ENCODE measurements around the gene ANKRD63.
A peak's percentile ranks its signal among the peaks of the same experiment; 100 is the strongest.

The ANKRD63 gene, protein sequence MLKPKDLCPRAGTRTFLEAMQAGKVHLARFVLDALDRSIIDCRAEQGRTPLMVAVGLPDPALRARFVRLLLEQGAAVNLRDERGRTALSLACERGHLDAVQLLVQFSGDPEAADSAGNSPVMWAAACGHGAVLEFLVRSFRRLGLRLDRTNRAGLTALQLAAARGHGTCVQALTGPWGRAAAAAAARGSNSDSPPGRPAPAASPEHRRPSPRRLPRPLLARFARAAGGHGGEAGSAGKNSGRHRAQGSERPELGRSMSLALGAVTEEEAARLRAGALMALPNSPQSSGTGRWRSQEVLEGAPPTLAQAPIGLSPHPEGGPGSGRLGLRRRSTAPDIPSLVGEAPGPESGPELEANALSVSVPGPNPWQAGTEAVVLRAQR

DNA sequence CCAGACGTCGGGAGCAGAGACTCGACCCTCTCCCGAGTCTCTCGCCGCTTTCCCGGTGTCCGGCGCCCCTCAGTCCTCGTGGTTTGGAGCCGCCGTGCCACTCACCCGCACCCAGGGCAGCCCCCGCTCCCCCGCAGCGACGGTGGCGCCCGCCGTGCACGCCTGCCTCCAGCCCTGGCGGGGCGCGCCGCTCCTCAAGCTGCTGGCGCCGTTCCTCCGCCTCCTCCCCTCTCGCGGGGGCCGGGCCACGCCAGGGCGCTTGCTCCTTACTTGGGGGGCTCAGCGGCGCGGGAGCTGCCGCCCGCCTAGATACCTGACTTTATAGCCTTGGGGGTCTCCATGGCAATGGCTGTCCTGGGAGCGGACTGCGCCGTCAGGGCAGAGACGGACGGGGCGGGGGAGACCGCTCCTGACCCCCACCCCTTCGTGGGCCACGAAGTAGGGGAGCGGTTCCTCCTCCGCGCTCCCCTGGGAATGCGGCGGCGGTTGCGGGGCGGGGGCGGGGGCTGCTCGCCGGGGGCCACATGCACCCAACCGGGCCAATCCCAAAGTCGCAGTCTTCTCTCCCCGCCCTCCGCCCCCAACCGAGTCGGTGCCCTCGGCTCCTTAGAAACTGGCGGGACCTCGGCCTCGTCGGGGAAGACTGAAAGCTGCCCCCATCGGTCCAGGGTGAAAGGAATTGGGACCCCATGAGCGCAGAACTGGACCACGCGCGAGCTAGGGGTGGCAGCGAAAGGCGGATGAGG is at the start of gene ANKRD63:
Gene ANKRD63 (minus strand): TSS at position 196 of the 746 bp plus-strand sequence. CDS start 478 bp downstream, outside the sequence.
- no peak for DNase-seq

DNA sequence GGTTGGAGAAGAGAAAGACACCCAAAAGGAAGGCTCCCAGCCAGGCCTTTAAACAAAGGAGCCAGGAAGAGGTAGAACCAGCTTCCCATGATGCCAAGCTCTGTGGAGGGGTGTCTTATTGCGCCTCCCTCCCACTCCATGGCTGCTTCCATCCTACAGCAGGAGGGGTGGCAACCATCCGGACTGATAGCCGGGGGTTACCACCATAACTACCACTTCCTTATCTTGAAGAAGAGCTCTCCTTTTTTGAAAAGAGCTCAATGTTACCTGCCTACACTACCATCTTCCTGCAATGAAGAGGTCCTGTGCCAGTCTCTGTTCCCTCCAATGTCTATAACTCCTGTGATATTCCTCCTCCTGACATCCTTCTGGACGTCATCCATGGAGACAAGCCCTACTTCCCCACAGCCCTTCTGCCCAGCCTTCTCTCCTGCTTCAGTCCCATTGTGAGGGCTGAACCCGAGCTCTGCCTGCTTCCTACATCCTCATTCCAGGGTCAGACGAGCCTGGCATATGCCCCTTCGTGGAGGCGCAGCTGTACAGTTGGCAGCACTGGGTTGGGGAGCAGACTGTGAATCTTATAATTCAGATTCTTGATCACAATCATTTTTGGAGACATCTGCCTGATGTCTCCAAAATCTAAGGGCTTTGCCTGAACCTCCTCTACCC is 49.4 kb upstream of the ANKRD63 start:
- DNase-seq = no peak

DNA sequence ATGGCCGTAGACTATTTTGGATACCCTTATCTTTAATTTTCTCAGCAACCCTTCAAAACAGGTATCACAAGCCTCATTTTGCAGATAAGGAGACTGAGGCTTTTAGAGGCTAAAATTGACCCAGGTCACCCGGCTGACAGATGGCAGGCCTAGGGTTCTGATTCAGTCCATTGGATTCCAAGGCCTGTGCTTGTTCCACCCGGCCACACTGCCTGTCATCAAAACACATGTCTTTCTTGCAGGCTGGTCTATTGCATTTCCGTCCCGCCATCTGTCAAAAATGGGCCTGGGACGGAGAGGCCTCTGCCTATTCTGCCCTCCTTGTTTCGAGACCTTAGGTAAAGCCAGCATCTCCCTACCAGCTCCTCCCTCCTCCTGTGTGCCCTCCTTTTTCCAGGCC is 48.8 kb upstream of the ANKRD63 start:
- no peak for DNase-seq

DNA sequence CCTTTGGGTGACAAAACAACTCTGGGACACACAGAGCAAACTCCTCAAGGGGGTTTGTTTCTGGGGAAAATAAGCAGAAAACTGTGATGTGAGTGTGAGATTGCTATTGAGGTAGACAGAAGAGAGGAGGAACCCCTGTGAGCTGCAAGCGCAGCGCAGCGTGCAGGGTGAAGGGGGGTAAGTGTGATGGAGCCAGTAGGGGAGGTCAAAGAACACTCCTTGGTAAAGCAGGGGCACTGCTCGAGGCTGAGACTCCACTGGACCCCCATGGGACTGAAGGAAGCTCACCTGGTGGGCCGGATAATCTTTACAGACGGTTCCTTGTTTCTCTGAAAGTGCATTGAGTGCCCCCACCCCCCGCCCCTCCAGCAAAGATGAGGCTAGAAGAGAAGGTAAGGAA is 48.2 kb upstream of the ANKRD63 start:
- DNase-seq = no peak

DNA sequence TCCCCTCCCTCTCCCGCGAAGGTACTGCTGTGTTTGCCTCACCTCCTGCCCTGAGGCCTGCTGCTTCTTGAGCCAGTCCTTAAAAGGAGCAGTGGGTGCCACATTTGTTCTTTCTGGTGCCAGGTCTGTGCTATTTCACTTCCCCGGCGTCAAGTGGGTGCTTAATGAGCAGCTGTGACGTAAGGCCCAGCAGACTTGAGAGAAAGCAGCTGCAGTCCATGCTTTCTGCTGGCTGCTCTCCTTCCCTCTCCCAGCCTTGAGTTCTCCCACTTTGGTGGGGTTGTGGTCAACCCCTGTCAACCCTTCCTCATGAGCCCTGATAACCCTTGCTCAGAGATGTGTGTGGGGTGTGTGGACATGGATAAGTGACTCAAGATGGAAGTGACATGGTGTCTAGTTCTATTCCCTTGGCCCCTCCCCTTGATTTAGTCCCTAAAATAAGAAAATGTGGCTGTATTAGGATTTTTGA is 47.5 kb upstream of the ANKRD63 start:
- no peak for DNase-seq

DNA sequence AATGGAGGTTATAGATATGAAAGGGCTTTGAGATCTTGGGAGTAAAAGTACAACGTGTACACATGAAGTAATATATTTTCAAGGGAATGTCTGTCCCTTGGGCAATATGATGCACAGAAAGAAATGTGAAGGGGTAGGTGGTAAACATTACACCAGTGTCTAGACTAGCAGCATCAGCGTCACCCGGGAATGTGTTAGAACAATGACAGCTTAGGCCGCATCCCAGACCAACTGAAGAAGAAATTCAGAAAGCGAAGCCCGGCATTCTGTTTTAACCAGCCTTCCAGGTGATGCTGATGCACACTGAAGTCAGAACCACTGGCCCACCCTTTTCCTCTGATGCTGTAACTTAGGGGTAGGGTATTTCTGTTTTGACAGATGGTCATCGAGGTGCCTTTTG is 46.9 kb upstream of the ANKRD63 start:
- no peak for DNase-seq

DNA sequence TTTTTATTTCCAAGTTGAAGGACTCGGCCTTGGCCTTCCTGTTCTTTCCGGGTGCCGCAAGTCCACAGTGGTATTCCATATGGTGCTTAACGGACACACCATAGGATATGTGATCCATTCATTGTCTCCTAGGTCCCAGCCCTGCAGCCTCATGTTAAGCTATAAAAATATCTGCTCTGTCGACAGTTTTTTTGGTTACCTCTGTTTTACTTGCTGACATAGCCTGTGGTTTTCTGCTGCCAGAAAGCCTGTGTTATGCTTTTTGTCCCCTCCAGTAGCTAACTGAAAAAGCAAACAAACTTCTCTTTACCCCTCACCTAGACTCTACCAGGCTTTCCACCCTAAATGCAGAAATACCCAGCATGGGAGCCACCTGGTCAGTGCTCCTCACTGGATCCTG is 45.9 kb upstream of the ANKRD63 start:
- no peak for DNase-seq

DNA sequence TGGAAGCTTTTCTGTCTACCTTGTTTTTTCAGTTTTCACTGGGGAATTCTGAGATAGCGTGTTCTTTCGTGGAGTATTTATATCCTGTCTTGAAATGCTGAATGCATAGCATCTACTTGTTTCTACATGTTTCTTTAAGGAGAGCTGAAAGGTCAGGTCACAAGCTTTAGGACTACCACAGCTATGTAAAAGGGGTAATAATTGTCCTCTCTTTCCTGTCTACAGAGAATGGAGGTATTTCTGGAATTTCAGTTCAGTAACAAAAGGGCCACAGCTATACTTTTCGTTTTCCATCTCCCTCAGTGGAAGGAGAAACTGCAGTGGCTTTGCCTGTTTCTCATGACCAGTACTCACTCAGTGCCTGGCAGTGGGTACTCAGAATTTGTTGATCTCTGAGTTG is 45.3 kb upstream of the ANKRD63 start:
- DNase-seq = no peak

DNA sequence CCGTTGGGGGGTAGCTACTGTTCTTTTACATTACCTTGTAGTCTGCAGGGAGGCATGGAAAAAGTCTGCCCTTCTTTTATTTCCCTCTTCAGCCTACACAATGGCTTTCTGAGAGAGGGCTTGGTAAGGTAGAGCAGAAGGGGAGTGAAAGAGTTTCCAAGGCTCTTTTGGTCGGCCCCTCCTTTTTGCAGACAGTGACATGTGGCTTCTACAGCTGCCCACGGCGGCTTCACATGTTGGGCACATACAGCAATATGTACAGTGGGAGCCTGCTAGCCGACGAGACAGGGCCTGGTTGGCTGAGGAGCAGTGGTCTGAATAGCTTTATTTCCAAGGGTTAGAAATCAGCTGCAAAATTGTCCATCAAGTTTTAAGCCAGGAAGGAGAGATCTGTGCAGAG is 44.6 kb upstream of the ANKRD63 start:
- DNase-seq = no peak

DNA sequence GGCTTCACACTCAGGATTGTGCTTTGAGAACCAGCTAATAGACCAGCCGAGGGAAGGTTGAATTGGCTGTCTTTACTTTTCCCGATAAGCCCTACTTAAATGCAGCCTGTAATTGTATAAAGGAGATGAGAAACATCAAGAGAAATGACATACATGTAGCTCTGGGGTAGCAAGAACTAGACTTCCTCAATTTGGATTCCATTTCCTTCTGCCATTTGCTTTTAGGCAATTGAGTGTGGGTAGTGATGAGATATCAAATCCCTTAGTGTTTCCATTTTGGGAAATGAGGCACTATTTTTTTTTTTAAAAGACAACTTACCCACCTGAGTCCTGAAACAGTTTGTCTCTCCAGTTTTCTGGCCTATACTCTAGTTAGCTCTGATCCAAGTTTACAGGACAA is 42.8 kb upstream of the ANKRD63 start:
- no peak for DNase-seq

DNA sequence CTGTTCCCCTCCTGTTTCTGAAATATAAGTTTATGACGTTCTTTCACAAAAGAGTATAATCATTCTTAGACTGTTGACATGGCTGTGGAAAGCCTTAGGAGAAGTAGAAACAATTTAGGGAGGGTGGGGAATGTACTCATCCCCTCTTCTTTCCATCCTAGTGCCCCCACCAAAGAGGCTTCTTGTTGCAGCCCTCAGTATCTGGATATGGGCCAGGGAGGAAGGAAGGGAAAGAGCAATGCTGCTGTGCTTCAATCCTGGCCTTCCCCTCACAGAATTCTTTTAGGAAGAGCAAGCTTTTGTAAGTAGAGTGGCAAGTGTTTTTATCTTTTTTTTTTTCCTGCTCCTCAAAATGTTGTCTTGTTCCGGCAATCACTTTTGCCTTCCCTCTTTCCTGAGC is 42.3 kb upstream of the ANKRD63 start:
- no peak for DNase-seq

DNA sequence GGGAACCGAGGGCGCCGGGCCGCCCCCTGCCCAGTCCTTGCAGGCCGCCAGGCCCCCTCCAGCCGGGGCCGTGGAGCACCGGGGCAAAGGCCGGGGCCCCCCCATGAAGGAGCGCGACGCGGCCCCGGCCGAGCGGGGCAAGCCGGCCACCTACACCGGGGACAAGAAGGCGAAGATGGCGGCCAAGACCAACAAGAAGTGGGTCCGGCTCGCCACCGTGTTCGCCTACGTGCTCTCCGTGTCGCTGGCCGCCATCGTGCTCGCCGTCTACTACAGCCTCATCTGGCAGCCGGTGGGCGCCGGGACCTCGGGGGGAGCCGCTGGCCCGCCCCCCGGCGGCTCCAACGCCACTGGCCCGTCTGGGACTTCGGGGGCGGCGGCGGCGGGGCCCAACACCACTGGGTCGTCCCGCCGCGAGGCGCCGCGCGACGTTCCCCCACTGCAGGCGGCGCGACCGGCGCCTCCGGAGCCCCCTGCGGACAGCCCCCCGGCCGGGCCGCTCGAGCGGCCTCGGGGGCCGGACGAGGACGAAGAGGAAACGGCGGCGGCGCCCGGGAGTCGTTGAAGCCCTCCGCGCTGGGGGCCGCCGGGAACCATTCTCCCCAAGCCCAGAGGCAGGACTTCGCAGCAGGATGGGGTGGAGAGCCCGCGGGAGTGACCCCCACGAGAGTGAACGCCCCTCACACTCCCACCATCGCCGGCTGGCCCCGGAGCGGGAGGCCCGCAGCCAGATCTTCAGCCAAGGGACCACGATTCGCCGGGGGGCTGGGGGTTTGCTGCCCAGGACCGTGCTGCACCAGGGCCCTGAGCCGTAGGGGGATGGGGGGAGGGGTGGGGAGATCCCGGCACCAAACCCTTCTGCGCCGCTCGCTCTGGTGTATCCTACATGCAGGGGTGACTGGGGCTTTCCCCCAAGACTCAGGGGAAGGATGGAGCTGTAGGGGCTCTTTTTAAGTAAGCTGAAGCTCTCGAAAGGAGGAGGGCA is 41.4 kb upstream of the ANKRD63 start:
- no peak for DNase-seq

DNA sequence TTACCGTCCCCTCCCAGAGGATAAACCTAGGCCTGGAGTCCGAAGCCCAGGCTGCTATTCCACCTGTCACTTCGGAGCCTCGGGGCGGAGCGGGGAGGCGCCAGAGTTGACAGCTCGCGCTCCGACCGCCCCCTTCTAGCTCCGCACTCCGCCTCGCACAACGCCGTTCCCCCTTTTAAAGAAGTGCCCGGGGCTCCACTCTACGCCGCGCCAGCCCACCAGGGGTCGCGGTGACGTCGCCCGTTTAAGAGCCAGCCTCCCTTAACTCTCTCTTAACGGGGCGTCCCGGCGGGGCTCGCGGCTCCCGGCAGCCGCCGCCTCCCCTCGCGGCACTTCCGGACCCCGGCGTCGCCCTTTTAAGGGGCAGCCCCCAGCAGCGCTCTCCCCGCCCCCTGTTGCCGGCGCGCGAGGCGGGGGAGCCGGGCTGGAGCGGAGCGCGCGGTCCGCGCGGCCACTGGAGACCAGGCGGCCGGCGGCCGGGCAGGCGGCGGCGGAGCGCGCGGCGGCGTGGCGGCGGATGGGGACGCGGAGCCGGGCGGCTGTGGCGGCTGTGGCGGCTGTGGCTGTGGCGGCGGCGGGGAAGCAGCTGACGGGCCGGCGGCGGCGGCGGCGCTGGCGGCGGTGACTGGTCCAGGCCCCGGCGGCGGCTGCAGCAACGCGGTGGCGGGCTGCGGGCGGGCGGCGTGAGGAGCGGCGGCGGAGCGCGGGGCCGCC is 40.5 kb upstream of the ANKRD63 start, which contains the start of gene INAFM2:
Gene INAFM2 (plus strand): TSS at position 454 of the 714 bp plus-strand sequence. CDS start 364 bp downstream, outside the sequence.
- peak; percentile 82 for DNase-seq

DNA sequence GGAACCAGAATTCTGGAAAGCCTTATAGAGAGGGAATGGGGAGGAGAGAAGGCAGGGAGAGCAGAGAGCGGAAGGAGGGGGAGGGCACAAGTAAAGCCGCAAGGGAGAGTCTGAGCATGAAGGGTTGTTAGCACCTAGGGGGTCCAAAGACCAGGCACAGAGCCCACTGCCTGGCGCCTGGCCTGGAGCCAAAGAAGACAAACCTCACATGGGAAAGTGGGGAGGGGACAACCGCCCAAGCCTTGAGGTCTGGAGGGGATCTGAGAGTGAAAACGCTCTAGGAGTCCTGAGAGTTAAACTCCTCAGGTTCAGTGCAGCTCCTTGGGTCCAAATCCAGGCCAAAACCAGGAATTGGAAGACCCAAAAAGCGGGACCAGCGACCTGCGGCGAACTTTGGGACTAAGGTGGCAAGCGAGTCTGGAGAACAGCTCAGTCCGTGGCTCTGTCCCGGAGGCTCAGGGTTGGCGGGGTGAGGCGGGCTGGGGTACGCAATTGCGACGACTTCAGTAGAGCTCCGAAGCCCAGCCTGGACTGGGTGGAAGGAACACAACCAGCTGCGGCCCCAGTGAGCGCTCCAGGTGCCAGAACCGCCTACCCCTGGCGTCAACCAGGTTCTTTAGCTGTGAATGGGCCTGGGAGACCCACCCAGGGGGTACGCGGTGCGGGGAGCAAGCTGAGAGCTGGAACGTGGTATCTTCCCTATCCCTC is 39.8 kb upstream of the ANKRD63 start:
- peak; percentile 56 for DNase-seq

DNA sequence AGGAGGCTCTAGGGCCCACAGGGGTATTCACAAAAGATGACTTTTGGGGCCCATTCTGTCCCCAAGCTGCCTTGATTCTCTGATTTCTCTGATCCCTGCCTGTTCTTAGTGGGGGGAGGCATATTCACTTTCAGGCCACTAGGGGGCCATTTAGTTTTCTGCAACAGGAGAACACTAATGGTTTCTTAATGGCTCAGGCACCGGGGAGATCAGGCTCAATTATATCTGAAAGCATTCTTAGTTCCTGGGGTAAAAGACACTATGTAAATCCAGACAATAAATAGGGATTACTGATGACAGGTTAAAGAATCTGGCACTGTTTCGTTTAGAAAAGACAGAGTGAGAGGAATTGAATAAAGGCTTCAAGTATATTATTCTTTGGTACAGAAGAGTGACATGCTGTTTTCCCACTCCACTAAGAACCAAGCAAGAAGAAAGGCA is 38.1 kb upstream of the ANKRD63 start:
- DNase-seq = peak; percentile 71

DNA sequence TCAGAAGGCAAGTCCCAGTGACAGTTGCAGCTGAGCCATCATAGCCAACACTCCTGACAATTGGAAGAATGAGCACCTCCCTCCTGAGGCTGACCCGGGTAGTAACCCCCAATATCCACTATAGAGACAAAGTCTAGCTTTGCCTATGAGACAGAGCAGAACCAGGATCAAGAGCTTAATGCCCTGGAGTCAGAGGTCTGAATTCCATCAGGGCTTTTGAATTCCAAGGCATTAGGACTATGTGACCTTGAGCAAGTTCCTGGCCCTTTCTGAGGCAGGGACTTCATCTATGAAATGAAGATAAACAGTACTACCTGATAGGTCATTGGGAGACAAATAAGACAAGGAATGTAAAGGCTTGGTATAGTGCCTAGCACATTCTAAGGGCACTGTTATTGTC is 37.5 kb upstream of the ANKRD63 start:
- no peak for DNase-seq

DNA sequence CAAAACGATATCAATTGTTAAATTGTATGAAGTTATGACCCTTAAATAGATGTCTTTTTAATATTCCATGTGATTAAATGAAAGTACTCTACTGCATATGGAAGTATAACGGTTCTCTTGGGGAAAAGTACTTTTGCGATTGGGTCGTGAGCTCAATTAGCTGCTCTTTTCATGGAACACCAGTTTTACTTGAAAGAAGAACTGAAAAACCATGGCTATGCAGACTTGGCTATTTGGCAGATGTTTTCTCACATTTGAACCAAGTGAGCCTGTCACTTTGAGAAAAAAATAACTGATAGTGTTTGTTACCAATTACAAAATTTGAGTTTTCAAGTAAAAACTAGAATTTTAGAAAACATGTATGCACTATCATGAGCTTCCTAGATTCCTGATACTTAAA is 34.7 kb upstream of the ANKRD63 start:
- no peak for DNase-seq

DNA sequence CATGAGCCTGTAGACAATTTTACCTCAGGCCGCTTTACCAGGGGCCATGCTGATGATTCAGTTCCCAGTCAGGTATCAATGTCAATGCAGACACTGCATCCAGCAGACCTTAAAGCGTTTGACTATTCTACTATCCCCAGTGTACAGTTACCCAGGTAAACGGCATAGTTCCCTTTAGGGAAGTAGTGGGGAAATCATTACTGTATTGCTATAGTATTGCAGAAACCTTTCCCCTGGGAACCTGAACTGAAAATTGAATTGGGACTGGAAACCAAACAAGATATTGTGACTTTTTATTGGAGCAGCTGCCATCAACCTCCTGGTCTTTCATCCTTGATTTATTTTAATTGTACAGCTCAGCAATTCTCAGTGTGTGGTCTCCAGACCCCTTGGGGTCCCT is 34.1 kb upstream of the ANKRD63 start:
- no peak for DNase-seq

DNA sequence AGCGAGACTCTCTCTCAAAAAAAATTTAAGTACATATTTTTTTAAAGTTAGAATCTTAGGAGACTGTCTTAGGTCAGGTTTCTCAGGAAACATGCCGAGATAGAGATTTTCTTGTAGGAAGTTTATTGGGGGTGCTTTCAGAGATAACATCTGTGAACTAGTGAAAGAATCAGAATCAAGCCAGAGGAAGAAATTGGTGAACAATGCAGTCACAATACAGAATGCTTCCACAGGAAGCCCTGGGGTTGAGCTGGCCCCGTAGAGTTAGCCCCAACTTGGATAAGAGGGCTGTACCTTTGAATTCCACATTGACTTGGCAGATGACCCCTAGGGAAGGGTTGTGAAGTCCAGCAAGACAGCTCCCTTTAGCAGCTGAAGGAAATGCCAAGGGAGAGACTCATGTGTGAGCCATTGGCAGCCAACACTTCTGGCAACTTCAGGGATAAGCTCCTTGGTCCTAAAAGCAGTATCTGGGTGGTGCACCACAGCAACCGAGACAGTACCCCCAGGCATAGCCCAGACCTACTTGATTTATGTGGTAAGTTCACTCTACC is 31.9 kb upstream of the ANKRD63 start:
- DNase-seq = no peak

All from NCI-H446 treated with DMSO at 0.1 percent for 48 hours (cell line).